ENCODE measurements around the gene DMD. TPM values are rescaled to one million over a fixed set of nuclear protein-coding genes. Genes with fewer than 3 reads are reported as not detected.

Gene DMD
- total and polyA plus RNA-seq, 2 donors from 2014 or later, result 4.2 to 17.9 TPM

GRCh38 chrX:33149580-33149979, 61.8 kb downstream of the DMD start:
- no peaks in the 10 kb centered on the region for H3K4me1 ChIP-seq (ENCODE audit: control insufficient read depth in 2 of 3, insufficient read depth in 2 of 3, low read depth in 1 of 3, low read length in 3 of 3)

GRCh38 chrX:33149085-33149484, 62.3 kb downstream of the DMD start:
- H3K4me1 ChIP-seq (ENCODE audit: control insufficient read depth in 2 of 3, insufficient read depth in 2 of 3, low read depth in 1 of 3, low read length in 3 of 3), result no peaks in the 10 kb centered on the region
- H3K9ac ChIP-seq (ENCODE audit: low read length in 3 of 3), result no peak overlapping the region
- no peaks in the 10 kb centered on the region for H3K9me3 ChIP-seq (ENCODE audit: control insufficient read depth in 2 of 3, insufficient read depth in 1 of 3, low read length in 3 of 3)
- FAIRE-seq (no peak), DNase-seq (no peak)
- H3K36me3 ChIP-seq (ENCODE audit: control insufficient read depth in 2 of 3, insufficient read depth in 3 of 3, low read length in 3 of 3), result no peaks in the 10 kb centered on the region
- no peak overlapping the region for H3K27ac ChIP-seq (ENCODE audit: low read depth in 2 of 2, low read length in 2 of 2)
- H3K4me3 ChIP-seq (ENCODE audit: low read length in 3 of 3), result no peak overlapping the region
- TF ChIP-seq, protein P1, sequence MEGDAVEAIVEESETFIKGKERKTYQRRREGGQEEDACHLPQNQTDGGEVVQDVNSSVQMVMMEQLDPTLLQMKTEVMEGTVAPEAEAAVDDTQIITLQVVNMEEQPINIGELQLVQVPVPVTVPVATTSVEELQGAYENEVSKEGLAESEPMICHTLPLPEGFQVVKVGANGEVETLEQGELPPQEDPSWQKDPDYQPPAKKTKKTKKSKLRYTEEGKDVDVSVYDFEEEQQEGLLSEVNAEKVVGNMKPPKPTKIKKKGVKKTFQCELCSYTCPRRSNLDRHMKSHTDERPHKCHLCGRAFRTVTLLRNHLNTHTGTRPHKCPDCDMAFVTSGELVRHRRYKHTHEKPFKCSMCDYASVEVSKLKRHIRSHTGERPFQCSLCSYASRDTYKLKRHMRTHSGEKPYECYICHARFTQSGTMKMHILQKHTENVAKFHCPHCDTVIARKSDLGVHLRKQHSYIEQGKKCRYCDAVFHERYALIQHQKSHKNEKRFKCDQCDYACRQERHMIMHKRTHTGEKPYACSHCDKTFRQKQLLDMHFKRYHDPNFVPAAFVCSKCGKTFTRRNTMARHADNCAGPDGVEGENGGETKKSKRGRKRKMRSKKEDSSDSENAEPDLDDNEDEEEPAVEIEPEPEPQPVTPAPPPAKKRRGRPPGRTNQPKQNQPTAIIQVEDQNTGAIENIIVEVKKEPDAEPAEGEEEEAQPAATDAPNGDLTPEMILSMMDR (IDR thresholded peaks at IDR 0.05; ENCODE audit: borderline replicate concordance, extremely low read depth, insufficient read depth), result no peak
- intact Hi-C loops (cut with DNase I), result no loop called here
- no peaks in the 10 kb centered on the region for H3K27me3 ChIP-seq (ENCODE audit: control insufficient read depth, insufficient read depth, low read length)

More at GRCh38 chrX:33149580-33149979, 61.8 kb downstream of the DMD start:
- Histone ChIP-seq H3K9me3 (ENCODE audit: control insufficient read depth in 2 of 3, insufficient read depth in 1 of 3, low read length in 3 of 3) (no peaks in the 10 kb centered on the region), H3K36me3 (ENCODE audit: control insufficient read depth in 2 of 3, insufficient read depth in 3 of 3, low read length in 3 of 3) (no peaks in the 10 kb centered on the region), H3K27ac (ENCODE audit: low read depth in 2 of 2, low read length in 2 of 2) (no peak overlapping the region), H3K4me3 (ENCODE audit: low read length in 3 of 3) (no peak overlapping the region), H3K9ac (ENCODE audit: low read length in 3 of 3) (no peak overlapping the region), H3K27me3 (ENCODE audit: control insufficient read depth, insufficient read depth, low read length) (no peaks in the 10 kb centered on the region)
- FAIRE-seq, result no peak
- intact Hi-C loops (cut with DNase I), result no loop called here
- no peak for DNase-seq
- TF ChIP-seq, protein P1 (IDR thresholded peaks at IDR 0.05; ENCODE audit: borderline replicate concordance, extremely low read depth, insufficient read depth), result no peak

GRCh38 chrX:33142331-33142730, 69.0 kb downstream of the DMD start:
- Histone ChIP-seq H3K4me1 (ENCODE audit: control insufficient read depth in 2 of 3, insufficient read depth in 2 of 3, low read depth in 1 of 3, low read length in 3 of 3) (no peaks in the 10 kb centered on the region), H3K9me3 (ENCODE audit: control insufficient read depth in 2 of 3, insufficient read depth in 1 of 3, low read length in 3 of 3) (no peaks in the 10 kb centered on the region), H3K27ac (ENCODE audit: low read depth in 2 of 2, low read length in 2 of 2) (no peak overlapping the region), H3K27me3 (ENCODE audit: control insufficient read depth, insufficient read depth, low read length) (no peaks in the 10 kb centered on the region), H3K9ac (ENCODE audit: low read length in 3 of 3) (no peak overlapping the region), H3K36me3 (ENCODE audit: control insufficient read depth in 2 of 3, insufficient read depth in 3 of 3, low read length in 3 of 3) (no peaks in the 10 kb centered on the region), H3K4me3 (ENCODE audit: low read length in 3 of 3) (no peak overlapping the region)
- DNase-seq, result no peak
- TF ChIP-seq, protein P1 (IDR thresholded peaks at IDR 0.05; ENCODE audit: borderline replicate concordance, extremely low read depth, insufficient read depth), result no peak
- intact Hi-C loops (cut with DNase I), result no loop called here
- FAIRE-seq, result no peak

GRCh38 chrX:33138677-33139249, 72.6 kb downstream of the DMD start:
- no peaks in the 10 kb centered on the region for H3K4me1 ChIP-seq (ENCODE audit: control insufficient read depth in 2 of 3, insufficient read depth in 2 of 3, low read depth in 1 of 3, low read length in 3 of 3)
- H3K27me3 ChIP-seq (ENCODE audit: control insufficient read depth, insufficient read depth, low read length), result no peaks in the 10 kb centered on the region
- H3K4me3 ChIP-seq (ENCODE audit: low read length in 3 of 3), result no peak overlapping the region
- TF ChIP-seq, protein P1 (IDR thresholded peaks at IDR 0.05; ENCODE audit: borderline replicate concordance, extremely low read depth, insufficient read depth), result no peak
- intact Hi-C loops (cut with DNase I), result no loop called here
- no peak overlapping the region for H3K27ac ChIP-seq (ENCODE audit: low read depth in 2 of 2, low read length in 2 of 2)
- no peaks in the 10 kb centered on the region for H3K36me3 ChIP-seq (ENCODE audit: control insufficient read depth in 2 of 3, insufficient read depth in 3 of 3, low read length in 3 of 3)
- FAIRE-seq (no peak), DNase-seq (no peak)
- H3K9ac ChIP-seq (ENCODE audit: low read length in 3 of 3), result no peak overlapping the region
- no peaks in the 10 kb centered on the region for H3K9me3 ChIP-seq (ENCODE audit: control insufficient read depth in 2 of 3, insufficient read depth in 1 of 3, low read length in 3 of 3)

Data from kidney (tissue), 14 donors.